Measurements from ENCODE around the gene SHCBP1.
"Not testable (repeated sequence)": the region's sequence is repeated elsewhere in the genome, so short reads cannot be mapped to it uniquely, and the experiment has no call there.

Gene SHCBP1

GRCh38 chr16:46614006-46614405 lies 7.2 kb downstream of the SHCBP1 start:
- DNase-seq (ENCODE audit: low read depth in 2 of 2), result no peak

GRCh38 chr16:46613352-46613751 lies 7.8 kb downstream of the SHCBP1 start:
- no peak for DNase-seq (ENCODE audit: low read depth in 2 of 2)

- DNase-seq (ENCODE audit: low read depth in 2 of 2), result no peak
Measured at GRCh38 chr16:46612121-46612520, 9.1 kb downstream of the SHCBP1 start.

GRCh38 chr16:46607529-46607928 lies 13.7 kb downstream of the SHCBP1 start:
- DNase-seq (ENCODE audit: low read depth in 2 of 2), result no peak

- DNase-seq (ENCODE audit: low read depth in 2 of 2), result no peak
Measured at GRCh38 chr16:46606231-46606630, 14.9 kb downstream of the SHCBP1 start.

- no peak for DNase-seq (ENCODE audit: low read depth in 2 of 2)
Measured at GRCh38 chr16:46591257-46591656, 29.9 kb downstream of the SHCBP1 start.

- DNase-seq (ENCODE audit: low read depth in 2 of 2), result no peak
Measured at GRCh38 chr16:46586011-46586577, 35.1 kb downstream of the SHCBP1 start.

GRCh38 chr16:46583036-46583435 lies 38.1 kb downstream of the SHCBP1 start:
- DNase-seq (ENCODE audit: low read depth in 2 of 2), result no peak

GRCh38 chr16:46582313-46582712 lies 38.9 kb downstream of the SHCBP1 start:
- no peak for DNase-seq (ENCODE audit: low read depth in 2 of 2)

- DNase-seq (ENCODE audit: low read depth in 2 of 2), result no peak
Measured at GRCh38 chr16:46577988-46578579, 43.1 kb downstream of the SHCBP1 start.

- no peak for DNase-seq (ENCODE audit: low read depth in 2 of 2)
Measured at GRCh38 chr16:46573834-46574159, 47.4 kb downstream of the SHCBP1 start.

GRCh38 chr16:46573008-46573833 lies 48.0 kb downstream of the SHCBP1 start:
- DNase-seq (ENCODE audit: low read depth in 2 of 2), result no peak

- DNase-seq (ENCODE audit: low read depth in 2 of 2), result no peak
Measured at GRCh38 chr16:46569231-46569735, 51.9 kb downstream of the SHCBP1 start.

GRCh38 chr16:46568472-46569230 lies 52.5 kb downstream of the SHCBP1 start:
- DNase-seq (ENCODE audit: low read depth in 2 of 2), result no peak

GRCh38 chr16:46562979-46563378 lies 58.2 kb downstream of the SHCBP1 start:
- DNase-seq (ENCODE audit: low read depth in 2 of 2), result no peak

GRCh38 chr16:46558018-46558417 lies 63.2 kb downstream of the SHCBP1 start:
- no peak for DNase-seq (ENCODE audit: low read depth in 2 of 2)

- no peak for DNase-seq (ENCODE audit: low read depth in 2 of 2)
Measured at GRCh38 chr16:46555951-46556350, 65.2 kb downstream of the SHCBP1 start.

- DNase-seq (ENCODE audit: low read depth in 2 of 2), result not testable (repeated sequence)
Measured at GRCh38 chr16:46554435-46554834, 66.7 kb downstream of the SHCBP1 start.

- no peak for DNase-seq (ENCODE audit: low read depth in 2 of 2)
Measured at GRCh38 chr16:46549477-46549876, 71.7 kb downstream of the SHCBP1 start.
